ENCODE data around the gene SLC39A10.
A peak's percentile ranks its signal among the peaks of the same experiment; 100 is the strongest.

The SLC39A10 gene

DNA sequence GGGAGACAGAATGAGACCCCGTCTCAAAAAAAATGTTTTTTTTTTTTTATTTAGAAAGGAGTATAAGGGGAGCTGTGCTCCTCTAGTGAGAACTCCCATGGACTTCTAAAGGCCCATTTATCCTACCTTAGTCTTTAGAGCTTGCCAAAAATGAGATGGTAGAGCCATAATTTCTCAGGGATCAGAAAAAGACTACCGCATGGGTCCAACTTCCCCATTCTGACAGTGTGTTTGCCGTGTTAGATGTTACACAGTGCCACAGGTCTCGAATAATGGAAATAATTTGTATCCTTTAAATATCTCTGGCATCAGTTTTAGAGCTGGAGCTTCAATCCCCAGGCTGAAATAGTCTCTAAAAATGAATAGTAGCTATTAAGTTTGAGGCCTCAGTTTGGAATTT lies 6.0 kb upstream of the SLC39A10 start:
- no peak overlapping the region for H3K4me3 ChIP-seq (ENCODE audit: low read depth, low read length)
- TF ChIP-seq, protein P1, sequence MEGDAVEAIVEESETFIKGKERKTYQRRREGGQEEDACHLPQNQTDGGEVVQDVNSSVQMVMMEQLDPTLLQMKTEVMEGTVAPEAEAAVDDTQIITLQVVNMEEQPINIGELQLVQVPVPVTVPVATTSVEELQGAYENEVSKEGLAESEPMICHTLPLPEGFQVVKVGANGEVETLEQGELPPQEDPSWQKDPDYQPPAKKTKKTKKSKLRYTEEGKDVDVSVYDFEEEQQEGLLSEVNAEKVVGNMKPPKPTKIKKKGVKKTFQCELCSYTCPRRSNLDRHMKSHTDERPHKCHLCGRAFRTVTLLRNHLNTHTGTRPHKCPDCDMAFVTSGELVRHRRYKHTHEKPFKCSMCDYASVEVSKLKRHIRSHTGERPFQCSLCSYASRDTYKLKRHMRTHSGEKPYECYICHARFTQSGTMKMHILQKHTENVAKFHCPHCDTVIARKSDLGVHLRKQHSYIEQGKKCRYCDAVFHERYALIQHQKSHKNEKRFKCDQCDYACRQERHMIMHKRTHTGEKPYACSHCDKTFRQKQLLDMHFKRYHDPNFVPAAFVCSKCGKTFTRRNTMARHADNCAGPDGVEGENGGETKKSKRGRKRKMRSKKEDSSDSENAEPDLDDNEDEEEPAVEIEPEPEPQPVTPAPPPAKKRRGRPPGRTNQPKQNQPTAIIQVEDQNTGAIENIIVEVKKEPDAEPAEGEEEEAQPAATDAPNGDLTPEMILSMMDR (IDR thresholded peaks at IDR 0.05; ENCODE audit: low read depth, low read length): no peak
- in situ Hi-C loops (cut with HindIII; ENCODE audit: low sequenced_read_pairs): no loop called here
- DNase-seq (ENCODE audit: low read depth, low spot score): no peak

- no peak overlapping the region for H3K4me3 ChIP-seq (ENCODE audit: low read depth, low read length)
- TF ChIP-seq, protein P1 (IDR thresholded peaks at IDR 0.05; ENCODE audit: low read depth, low read length): no peak
These were observed 4.1 kb upstream of the SLC39A10 start for GRCh38 chr2:195652911-195653310.

DNA sequence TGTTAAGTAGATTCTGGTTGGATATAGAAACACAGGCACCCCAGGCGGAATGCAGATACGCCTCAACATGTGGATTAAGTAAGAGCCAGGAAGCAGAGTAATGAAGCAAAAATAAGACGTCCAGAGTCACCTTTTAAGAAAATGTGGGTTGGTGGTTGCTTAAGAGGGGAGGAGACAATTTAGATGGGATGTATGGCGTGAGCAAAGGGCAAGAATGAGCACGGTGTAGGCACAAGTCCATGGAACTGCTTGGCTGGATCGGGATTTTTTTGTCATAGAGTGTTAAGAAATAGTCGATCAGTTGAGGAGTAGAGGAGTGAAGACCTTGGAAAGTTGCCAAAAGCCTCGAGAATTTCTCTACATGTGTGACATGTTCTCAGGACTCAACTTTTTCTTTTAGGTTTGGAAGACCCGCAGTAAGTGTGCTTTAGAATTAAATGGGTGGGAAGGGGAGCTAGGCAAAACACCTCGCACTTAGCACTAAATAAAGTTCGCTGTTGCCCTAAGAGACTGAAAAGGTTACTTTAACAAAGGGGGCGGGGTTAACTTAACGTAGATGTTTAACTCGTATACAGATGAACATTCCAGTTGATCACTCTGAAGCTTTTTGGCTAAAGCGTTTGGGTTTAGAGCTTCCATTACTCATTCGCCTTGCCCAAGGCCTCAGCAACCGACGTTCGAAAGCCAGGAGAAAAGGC lies 716 bp upstream of the SLC39A10 start:
- in situ Hi-C loops (cut with HindIII; ENCODE audit: low sequenced_read_pairs): no loop called here
- H3K4me3 ChIP-seq (ENCODE audit: low read depth, low read length): peak overlapping the region; percentile 89
- no peak for DNase-seq (ENCODE audit: low read depth, low spot score)
- TF ChIP-seq, protein P1 (IDR thresholded peaks at IDR 0.05; ENCODE audit: low read depth, low read length): no peak

More at GRCh38 chr2:195652911-195653310, 4.1 kb upstream of the SLC39A10 start:
- DNase-seq (ENCODE audit: low read depth, low spot score): no peak
- in situ Hi-C loops (cut with HindIII; ENCODE audit: low sequenced_read_pairs): no loop called here

- TF ChIP-seq, protein P1 (IDR thresholded peaks at IDR 0.05; ENCODE audit: low read depth, low read length): no peak
- H3K4me3 ChIP-seq (ENCODE audit: low read depth, low read length): peak overlapping the region; percentile 89
- in situ Hi-C loops (cut with HindIII; ENCODE audit: low sequenced_read_pairs): no loop called here
- DNase-seq (ENCODE audit: low read depth, low spot score): peak; percentile 90
These were observed 861 bp downstream of the SLC39A10 start for GRCh38 chr2:195657634-195658540.

DNA sequence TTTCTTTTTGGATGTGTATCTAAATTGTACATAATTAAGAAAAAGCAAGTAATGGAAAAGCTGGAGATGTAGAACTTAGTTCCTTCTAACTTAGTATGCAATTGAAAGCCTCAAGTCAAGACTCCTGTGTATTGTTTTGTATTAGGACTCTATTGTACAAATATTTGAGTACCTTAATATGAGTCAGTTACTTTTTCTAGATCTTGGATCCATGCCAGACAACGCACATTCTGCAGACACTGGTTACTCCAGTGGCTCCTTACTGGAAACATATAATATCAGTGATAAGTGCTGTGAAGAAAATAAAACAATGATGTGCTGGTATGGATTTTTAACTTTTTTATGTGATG lies 1.5 kb downstream of the SLC39A10 start:
- peak overlapping the region; percentile 89 for H3K4me3 ChIP-seq (ENCODE audit: low read depth, low read length)
- TF ChIP-seq, protein P1 (IDR thresholded peaks at IDR 0.05; ENCODE audit: low read depth, low read length): no peak
- DNase-seq (ENCODE audit: low read depth, low spot score): peak; percentile 88
- in situ Hi-C loops (cut with HindIII; ENCODE audit: low sequenced_read_pairs): no loop called here

- TF ChIP-seq, protein P1 (IDR thresholded peaks at IDR 0.05; ENCODE audit: low read depth, low read length): no peak
- peak overlapping the region; percentile 89 for H3K4me3 ChIP-seq (ENCODE audit: low read depth, low read length)
- DNase-seq (ENCODE audit: low read depth, low spot score): peak; percentile 22
- in situ Hi-C loops (cut with HindIII; ENCODE audit: low sequenced_read_pairs): no loop called here
These were observed 2.1 kb downstream of the SLC39A10 start for GRCh38 chr2:195659114-195659513.

Data from astrocyte of the spinal cord (primary cell).